Measurements from ENCODE around the gene EGR1.
"Not testable (repeated sequence)": the region's sequence is repeated elsewhere in the genome, so short reads cannot be mapped to it uniquely, and the experiment has no call there.

Gene EGR1

DNA sequence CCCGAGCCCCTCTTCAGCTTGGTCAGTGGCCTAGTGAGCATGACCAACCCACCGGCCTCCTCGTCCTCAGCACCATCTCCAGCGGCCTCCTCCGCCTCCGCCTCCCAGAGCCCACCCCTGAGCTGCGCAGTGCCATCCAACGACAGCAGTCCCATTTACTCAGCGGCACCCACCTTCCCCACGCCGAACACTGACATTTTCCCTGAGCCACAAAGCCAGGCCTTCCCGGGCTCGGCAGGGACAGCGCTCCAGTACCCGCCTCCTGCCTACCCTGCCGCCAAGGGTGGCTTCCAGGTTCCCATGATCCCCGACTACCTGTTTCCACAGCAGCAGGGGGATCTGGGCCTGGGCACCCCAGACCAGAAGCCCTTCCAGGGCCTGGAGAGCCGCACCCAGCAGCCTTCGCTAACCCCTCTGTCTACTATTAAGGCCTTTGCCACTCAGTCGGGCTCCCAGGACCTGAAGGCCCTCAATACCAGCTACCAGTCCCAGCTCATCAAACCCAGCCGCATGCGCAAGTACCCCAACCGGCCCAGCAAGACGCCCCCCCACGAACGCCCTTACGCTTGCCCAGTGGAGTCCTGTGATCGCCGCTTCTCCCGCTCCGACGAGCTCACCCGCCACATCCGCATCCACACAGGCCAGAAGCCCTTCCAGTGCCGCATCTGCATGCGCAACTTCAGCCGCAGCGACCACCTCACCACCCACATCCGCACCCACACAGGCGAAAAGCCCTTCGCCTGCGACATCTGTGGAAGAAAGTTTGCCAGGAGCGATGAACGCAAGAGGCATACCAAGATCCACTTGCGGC lies 1.8 kb downstream of the EGR1 start:
- Histone ChIP-seq H3K36me3 (ENCODE audit: control insufficient read depth, insufficient read depth, low read length) (no peaks in the 10 kb centered on the region), H3K4me1 (ENCODE audit: control insufficient read depth, insufficient read depth, low read length) (peaks cover 29% of the 10 kb centered on the region), H3K4me3 (ENCODE audit: low read length) (peak overlapping the region; percentile 84), H3K9me3 (ENCODE audit: control insufficient read depth, low read length) (no peaks in the 10 kb centered on the region), H3K27me3 (ENCODE audit: control insufficient read depth, insufficient read depth, low read length) (no peaks in the 10 kb centered on the region), H3K9ac (ENCODE audit: low read length) (peak overlapping the region; percentile 69)

DNA sequence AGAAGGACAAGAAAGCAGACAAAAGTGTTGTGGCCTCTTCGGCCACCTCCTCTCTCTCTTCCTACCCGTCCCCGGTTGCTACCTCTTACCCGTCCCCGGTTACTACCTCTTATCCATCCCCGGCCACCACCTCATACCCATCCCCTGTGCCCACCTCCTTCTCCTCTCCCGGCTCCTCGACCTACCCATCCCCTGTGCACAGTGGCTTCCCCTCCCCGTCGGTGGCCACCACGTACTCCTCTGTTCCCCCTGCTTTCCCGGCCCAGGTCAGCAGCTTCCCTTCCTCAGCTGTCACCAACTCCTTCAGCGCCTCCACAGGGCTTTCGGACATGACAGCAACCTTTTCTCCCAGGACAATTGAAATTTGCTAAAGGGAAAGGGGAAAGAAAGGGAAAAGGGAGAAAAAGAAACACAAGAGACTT lies 2.4 kb downstream of the EGR1 start:
- H3K9me3 ChIP-seq (ENCODE audit: control insufficient read depth, low read length), result no peaks in the 10 kb centered on the region
- H3K9ac ChIP-seq (ENCODE audit: low read length), result no peak overlapping the region
- H3K4me3 ChIP-seq (ENCODE audit: low read length), result no peak overlapping the region
- H3K36me3 ChIP-seq (ENCODE audit: control insufficient read depth, insufficient read depth, low read length), result no peaks in the 10 kb centered on the region
- peaks cover 29% of the 10 kb centered on the region for H3K4me1 ChIP-seq (ENCODE audit: control insufficient read depth, insufficient read depth, low read length)
- H3K27me3 ChIP-seq (ENCODE audit: control insufficient read depth, insufficient read depth, low read length), result no peaks in the 10 kb centered on the region

DNA sequence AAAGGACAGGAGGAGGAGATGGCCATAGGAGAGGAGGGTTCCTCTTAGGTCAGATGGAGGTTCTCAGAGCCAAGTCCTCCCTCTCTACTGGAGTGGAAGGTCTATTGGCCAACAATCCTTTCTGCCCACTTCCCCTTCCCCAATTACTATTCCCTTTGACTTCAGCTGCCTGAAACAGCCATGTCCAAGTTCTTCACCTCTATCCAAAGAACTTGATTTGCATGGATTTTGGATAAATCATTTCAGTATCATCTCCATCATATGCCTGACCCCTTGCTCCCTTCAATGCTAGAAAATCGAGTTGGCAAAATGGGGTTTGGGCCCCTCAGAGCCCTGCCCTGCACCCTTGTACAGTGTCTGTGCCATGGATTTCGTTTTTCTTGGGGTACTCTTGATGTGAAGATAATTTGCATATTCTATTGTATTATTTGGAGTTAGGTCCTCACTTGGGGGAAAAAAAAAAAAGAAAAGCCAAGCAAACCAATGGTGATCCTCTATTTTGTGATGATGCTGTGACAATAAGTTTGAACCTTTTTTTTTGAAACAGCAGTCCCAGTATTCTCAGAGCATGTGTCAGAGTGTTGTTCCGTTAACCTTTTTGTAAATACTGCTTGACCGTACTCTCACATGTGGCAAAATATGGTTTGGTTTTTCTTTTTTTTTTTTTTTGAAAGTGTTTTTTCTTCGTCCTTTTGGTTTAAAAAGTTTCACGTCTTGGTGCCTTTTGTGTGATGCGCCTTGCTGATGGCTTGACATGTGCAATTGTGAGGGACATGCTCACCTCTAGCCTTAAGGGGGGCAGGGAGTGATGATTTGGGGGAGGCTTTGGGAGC lies 3.1 kb downstream of the EGR1 start:
- Histone ChIP-seq H3K4me1 (ENCODE audit: control insufficient read depth, insufficient read depth, low read length) (peaks cover 25% of the 10 kb centered on the region), H3K9me3 (ENCODE audit: control insufficient read depth, low read length) (no peaks in the 10 kb centered on the region), H3K4me3 (ENCODE audit: low read length) (no peak overlapping the region), H3K27me3 (ENCODE audit: control insufficient read depth, insufficient read depth, low read length) (no peaks in the 10 kb centered on the region), H3K36me3 (ENCODE audit: control insufficient read depth, insufficient read depth, low read length) (no peaks in the 10 kb centered on the region), H3K9ac (ENCODE audit: low read length) (no peak overlapping the region)

DNA sequence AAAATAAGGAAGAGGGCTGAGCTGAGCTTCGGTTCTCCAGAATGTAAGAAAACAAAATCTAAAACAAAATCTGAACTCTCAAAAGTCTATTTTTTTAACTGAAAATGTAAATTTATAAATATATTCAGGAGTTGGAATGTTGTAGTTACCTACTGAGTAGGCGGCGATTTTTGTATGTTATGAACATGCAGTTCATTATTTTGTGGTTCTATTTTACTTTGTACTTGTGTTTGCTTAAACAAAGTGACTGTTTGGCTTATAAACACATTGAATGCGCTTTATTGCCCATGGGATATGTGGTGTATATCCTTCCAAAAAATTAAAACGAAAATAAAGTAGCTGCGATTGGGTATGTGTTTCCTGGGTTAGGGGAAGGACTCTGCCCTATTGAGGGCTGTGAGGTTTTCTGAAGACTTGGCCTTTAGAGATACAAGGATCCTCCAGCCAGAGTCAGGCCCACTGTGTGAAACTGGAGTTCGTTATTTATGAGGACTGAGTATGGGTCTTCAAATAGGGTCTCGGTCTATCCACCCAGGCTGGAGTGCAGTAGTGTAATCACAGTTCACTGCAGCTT lies 3.8 kb downstream of the EGR1 start:
- Histone ChIP-seq H3K27me3 (ENCODE audit: control insufficient read depth, insufficient read depth, low read length) (no peaks in the 10 kb centered on the region), H3K4me1 (ENCODE audit: control insufficient read depth, insufficient read depth, low read length) (peaks cover 22% of the 10 kb centered on the region), H3K9ac (ENCODE audit: low read length) (no peak overlapping the region), H3K9me3 (ENCODE audit: control insufficient read depth, low read length) (no peaks in the 10 kb centered on the region), H3K36me3 (ENCODE audit: control insufficient read depth, insufficient read depth, low read length) (no peaks in the 10 kb centered on the region), H3K4me3 (ENCODE audit: low read length) (no peak overlapping the region)

DNA sequence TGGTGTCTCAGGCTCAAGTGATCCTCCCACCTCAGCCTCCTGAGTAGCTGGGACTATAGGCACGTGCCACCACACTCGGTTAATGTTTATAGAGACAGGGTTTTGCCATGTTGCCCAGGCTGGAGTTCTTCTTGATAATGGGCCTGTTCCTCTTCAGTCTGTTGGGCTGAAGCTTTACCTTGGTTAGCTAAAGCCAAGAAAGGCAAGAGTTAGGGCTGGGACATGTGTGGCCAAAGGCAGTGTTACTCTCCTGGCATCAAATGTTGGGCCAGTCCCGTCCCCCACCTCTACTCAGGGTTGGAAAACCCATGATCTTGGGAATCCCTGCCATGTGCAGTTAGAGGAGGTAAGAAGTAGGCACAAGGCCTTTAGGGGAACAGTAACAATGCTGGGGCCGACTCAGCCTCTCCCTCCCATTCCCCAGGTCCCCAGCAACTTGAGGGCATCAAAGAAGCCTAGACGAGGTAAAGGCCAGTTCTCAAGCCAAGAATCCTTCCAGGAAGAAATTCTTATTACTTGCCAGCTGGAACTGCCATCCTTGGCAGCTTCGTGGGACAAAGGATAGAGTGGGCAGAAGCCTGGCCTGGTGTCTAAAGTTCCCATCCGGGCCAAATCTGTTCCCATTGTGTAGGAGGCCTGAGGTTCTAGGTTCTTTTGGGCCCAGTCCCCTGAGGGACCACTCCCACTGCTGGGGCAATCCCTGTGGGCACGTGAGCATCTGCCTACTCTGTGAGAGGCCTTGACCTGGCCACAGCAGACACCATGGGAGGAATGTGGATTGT lies 4.5 kb downstream of the EGR1 start:
- H3K4me3 ChIP-seq (ENCODE audit: low read length), result no peak overlapping the region
- H3K9ac ChIP-seq (ENCODE audit: low read length), result no peak overlapping the region
- H3K4me1 ChIP-seq (ENCODE audit: control insufficient read depth, insufficient read depth, low read length), result peaks cover 22% of the 10 kb centered on the region
- H3K27me3 ChIP-seq (ENCODE audit: control insufficient read depth, insufficient read depth, low read length), result no peaks in the 10 kb centered on the region
- no peaks in the 10 kb centered on the region for H3K36me3 ChIP-seq (ENCODE audit: control insufficient read depth, insufficient read depth, low read length)
- H3K9me3 ChIP-seq (ENCODE audit: control insufficient read depth, low read length), result no peaks in the 10 kb centered on the region

DNA sequence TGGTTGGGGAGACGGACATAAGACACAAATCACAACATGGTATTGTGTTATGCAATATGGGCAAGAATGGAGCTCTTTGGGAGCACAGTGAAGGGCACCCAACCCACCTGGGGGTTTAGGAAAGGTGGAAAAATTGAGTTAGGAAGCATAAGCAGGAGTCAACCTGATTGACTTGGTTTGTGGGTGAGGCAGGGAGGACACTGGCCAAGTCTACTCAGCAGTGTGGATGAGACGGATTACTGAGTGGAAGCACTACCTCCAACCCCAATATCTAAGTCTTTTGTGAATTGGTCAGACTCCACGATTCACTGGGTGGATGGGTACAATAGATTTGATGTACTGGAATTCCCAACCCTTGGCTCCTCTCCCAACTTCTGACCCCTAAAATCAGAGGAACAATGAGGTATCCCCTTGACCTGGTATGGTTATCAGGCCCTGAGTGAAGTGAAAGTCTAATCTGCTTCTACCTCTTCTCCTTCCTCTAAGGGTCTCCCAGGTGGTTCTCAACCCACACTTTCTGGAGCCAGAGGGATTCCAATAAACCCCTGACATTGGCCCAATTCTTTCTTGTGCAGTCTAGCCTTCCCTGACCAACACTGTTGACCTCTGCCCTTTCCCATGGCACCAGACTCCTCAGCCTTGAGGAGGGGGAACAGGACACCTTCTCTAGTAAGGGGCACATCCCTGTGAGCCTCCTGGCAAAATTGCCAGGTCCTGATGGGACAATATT lies 5.2 kb downstream of the EGR1 start:
- Histone ChIP-seq H3K9ac (ENCODE audit: low read length) (no peak overlapping the region), H3K9me3 (ENCODE audit: control insufficient read depth, low read length) (no peaks in the 10 kb centered on the region), H3K4me1 (ENCODE audit: control insufficient read depth, insufficient read depth, low read length) (peaks cover 22% of the 10 kb centered on the region), H3K4me3 (ENCODE audit: low read length) (no peak overlapping the region), H3K36me3 (ENCODE audit: control insufficient read depth, insufficient read depth, low read length) (no peaks in the 10 kb centered on the region), H3K27me3 (ENCODE audit: control insufficient read depth, insufficient read depth, low read length) (no peaks in the 10 kb centered on the region)

DNA sequence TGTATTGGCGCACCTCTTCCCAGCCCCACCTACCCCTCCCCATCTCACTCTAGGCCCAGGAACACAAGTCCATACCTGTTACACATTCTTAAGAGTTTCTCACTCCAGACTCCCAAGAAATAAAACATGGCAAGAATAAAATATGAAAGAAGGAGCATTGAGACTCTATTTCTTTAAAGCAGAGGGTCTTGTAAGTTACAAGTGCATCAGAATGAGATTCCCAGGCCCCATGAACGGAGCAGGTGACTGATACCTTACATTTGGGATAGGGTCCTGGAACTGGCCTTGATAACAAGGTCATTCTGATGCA lies 5.7 kb downstream of the EGR1 start:
- H3K27me3 ChIP-seq (ENCODE audit: control insufficient read depth, insufficient read depth, low read length), result no peaks in the 10 kb centered on the region
- H3K4me3 ChIP-seq (ENCODE audit: low read length), result no peak overlapping the region
- H3K36me3 ChIP-seq (ENCODE audit: control insufficient read depth, insufficient read depth, low read length), result no peaks in the 10 kb centered on the region
- H3K9ac ChIP-seq (ENCODE audit: low read length), result no peak overlapping the region
- no peaks in the 10 kb centered on the region for H3K9me3 ChIP-seq (ENCODE audit: control insufficient read depth, low read length)
- peaks cover 20% of the 10 kb centered on the region for H3K4me1 ChIP-seq (ENCODE audit: control insufficient read depth, insufficient read depth, low read length)

DNA sequence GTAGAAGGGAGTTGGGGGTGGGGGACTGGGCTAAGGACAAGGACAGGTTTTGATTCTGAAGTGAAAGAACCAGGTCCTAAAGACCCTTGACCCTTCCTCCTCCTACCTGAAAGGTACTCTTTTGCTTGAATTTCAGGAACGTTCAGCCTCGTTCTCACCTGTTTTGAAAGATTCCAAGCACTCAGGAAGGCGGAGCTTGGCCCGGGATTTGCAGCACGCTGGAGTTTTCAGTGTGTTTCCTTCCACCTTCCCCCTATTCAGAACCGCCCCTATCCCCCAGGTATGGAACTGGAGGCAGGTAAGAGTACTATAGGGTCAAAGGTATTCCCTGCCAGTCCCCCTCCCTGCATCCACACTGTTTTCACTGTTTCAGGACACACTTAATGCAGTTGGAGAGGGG lies 7.1 kb downstream of the EGR1 start:
- Histone ChIP-seq H3K9ac (ENCODE audit: low read length) (no peak overlapping the region), H3K36me3 (ENCODE audit: control insufficient read depth, insufficient read depth, low read length) (no peaks in the 10 kb centered on the region)

DNA sequence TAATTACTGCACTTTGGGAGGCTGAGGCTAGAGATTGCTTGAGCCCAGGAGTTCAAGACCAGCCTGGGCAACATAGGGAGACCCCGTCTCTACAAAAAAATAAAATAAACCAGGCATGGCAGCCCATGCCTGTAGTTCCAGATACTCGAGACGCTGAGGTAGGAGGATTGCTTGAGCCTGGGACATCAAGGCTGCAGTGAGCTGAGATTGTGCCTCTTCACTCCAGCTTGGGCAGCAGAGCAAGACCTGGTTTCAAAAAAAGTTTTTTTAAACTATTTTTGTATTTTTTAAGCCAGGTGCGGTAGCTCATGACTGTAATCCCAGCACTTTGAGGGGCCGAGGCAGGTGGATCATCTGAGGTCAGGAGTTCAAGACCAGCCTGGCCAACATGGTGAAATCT lies 7.9 kb downstream of the EGR1 start:
- not testable (repeated sequence) for H3K4me1 ChIP-seq (ENCODE audit: control insufficient read depth, insufficient read depth, low read length); H3K27me3 ChIP-seq (ENCODE audit: control insufficient read depth, insufficient read depth, low read length); H3K36me3 ChIP-seq (ENCODE audit: control insufficient read depth, insufficient read depth, low read length); H3K9ac ChIP-seq (ENCODE audit: low read length); H3K4me3 ChIP-seq (ENCODE audit: low read length); H3K9me3 ChIP-seq (ENCODE audit: control insufficient read depth, low read length)

More for the DNA sequence above, 7.1 kb downstream of the EGR1 start:
- Histone ChIP-seq H3K27me3 (ENCODE audit: control insufficient read depth, insufficient read depth, low read length) (no peaks in the 10 kb centered on the region), H3K4me3 (ENCODE audit: low read length) (no peak overlapping the region), H3K4me1 (ENCODE audit: control insufficient read depth, insufficient read depth, low read length) (peaks cover 8% of the 10 kb centered on the region), H3K9me3 (ENCODE audit: control insufficient read depth, low read length) (no peaks in the 10 kb centered on the region)

DNA sequence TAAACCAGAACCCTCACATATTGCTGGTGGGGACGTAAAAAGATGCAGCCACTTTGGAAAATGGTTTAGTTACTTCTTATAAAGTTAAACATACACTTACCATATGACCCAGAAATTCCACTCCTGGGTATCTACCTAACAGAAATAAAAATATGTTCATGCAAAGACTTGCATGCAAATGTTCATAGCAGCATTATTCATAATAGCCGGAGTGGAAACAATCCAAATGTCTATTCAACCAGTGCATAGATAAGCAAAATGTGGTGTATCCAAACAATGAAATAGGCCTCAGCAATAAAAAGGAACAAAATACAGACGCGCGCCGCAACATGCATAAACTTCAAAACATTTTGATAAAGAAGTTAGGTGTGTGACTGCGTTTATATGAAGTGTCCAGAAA lies 11.6 kb downstream of the EGR1 start:
- Histone ChIP-seq H3K36me3 (ENCODE audit: control insufficient read depth, insufficient read depth, low read length) (no peaks in the 10 kb centered on the region), H3K9ac (ENCODE audit: low read length) (no peak overlapping the region), H3K4me3 (ENCODE audit: low read length) (no peak overlapping the region), H3K4me1 (ENCODE audit: control insufficient read depth, insufficient read depth, low read length) (no peaks in the 10 kb centered on the region), H3K9me3 (ENCODE audit: control insufficient read depth, low read length) (no peaks in the 10 kb centered on the region), H3K27me3 (ENCODE audit: control insufficient read depth, insufficient read depth, low read length) (no peaks in the 10 kb centered on the region)

DNA sequence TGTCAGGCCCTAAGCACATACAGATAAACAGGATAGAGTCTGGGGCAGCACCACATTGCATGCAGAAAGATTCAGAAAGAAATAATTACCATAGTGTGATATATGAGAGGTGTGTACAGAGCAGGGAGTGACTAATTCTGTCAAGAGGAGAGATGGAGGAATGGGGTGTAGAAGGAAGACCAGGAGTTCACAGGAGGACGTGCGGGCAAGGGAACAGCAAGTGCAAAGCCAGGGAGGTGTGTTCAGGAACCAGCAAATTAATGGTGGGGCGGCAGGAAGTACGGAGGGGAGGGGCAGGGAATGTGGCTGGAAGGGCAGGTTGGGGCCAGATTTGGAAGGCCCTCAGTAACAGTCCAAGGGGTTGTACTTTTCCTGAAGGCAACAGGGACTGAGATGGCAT lies 17.4 kb downstream of the EGR1 start:
- H3K9ac ChIP-seq (ENCODE audit: low read length), result no peak overlapping the region
- H3K4me1 ChIP-seq (ENCODE audit: control insufficient read depth, insufficient read depth, low read length), result peaks cover 9% of the 10 kb centered on the region
- H3K9me3 ChIP-seq (ENCODE audit: control insufficient read depth, low read length), result no peaks in the 10 kb centered on the region
- no peaks in the 10 kb centered on the region for H3K36me3 ChIP-seq (ENCODE audit: control insufficient read depth, insufficient read depth, low read length)
- H3K4me3 ChIP-seq (ENCODE audit: low read length), result no peak overlapping the region
- H3K27me3 ChIP-seq (ENCODE audit: control insufficient read depth, insufficient read depth, low read length), result no peaks in the 10 kb centered on the region

Data from mucosa of stomach (tissue), 1 donor.